ENCODE data around the gene SHISA6.

Gene SHISA6

DNA sequence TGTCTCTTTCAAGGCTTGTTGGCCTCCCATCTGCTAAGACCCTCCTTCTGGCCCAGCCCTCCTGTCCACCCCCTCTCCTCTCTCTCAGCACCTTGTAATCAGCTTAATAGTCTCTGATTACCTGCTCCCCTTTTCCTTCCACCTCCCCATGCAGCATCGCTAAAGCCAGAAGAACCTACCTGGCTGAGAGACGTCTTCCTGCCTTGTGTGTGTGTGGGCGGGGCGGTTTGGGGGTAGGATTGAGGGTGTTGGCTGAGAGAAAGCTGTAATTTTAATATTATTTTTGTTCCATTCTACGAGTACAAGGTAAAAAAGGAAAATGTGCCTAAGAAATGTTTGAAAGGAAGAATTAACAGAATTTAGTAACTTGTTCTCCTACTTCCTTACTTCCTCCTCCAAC, 360.6 kb downstream of the SHISA6 start:
- DNase-seq, result no peak

DNA sequence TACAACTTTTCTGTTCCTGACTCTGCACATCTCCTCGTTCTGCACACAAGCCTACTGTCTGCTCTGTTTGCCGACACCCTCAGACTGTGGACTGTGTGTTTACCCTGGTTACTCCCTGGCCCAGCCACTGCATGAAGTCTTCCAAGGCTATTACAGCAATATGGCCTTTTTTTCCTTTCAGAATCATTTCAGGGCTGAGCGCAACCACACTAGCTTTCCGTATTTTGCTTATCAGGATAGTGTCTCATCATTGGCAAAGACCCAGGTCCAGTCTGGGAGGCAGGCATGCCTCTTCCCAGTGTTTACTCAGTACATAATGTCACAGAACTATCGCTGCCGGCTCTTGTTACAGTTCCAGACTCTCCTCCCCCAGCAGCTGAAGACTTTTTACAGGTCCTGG, 367.4 kb downstream of the SHISA6 start:
- DNase-seq, result no peak

DNA sequence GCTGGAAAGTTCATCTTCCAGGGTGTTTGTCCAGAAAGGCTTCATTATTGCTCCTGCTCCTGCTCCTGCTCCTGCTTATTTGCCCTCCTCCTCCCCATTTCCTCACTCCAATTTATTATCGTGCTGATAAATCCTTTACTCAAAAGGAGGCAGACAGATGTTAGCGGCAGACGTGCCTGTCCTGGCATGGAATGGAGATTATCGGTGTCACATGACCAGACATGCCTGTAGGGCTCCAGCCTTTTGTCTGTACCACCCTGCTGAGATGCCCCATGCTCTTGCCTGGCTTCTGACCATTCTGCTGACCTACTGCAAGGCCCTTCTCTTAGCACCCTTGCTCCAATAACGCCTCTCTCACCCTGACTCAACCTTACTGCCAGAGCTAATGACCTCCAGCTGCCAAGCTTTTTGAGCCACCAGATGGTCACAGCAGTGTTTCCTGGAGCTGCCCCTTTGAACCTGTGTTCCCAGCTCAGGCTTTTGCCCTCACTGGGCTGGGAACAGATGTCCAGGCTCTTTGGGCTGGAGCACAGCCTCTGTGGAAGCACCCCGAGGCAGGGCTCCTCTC, 370.1 kb downstream of the SHISA6 start:
- no peak for DNase-seq

DNA sequence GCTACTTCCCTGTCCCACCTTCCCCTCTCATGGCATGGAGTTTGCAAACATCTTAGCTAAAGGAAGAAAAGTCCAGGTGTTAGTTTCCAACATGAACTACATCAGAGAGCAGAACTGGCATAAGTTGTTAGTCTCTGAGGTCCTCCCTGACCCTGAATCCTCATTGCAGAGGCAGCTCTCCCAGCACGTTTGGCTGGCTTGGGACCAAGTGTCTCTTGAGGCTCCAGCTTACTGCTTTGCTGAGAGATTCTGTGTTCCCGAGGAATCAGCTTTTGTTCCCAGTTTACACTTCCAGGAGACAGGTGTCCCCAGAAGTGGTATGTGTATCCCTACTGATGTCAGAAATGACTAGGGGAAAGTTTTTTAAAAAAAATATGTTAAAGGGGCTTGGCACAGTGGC, 371.9 kb downstream of the SHISA6 start:
- no peak for DNase-seq

All from stimulated activated CD4-positive, alpha-beta T cell treated with anti-CD3 and anti-CD28 coated beads, Interleukin-1b, Interleukin-23, amount 100 ng/mL, for 48 hours (primary cell).